GM21528 (cell line): Measurements from ENCODE around the gene EDIL3.
"Not testable (repeated sequence)": the region's sequence is repeated elsewhere in the genome, so short reads cannot be mapped to it uniquely, and the experiment has no call there.

ENCODE experiments used
- ATAC-seq: cut with Tn5 transposase; IDR thresholded peaks from one replicate; pipeline ENCODE4 v1.9.1; 2021; ENCODE audit warnings: mild to moderate bottlenecking, moderate library complexity; ENCODE audit not compliant: unreplicated experiment, low FRiP score

Gene EDIL3

GRCh38 chr5:84091127-84091799 lies 293.4 kb downstream of the EDIL3 start:
- ATAC-seq: no peak

GRCh38 chr5:84088996-84089395 lies 295.7 kb downstream of the EDIL3 start:
- ATAC-seq: no peak

- no peak for ATAC-seq
Measured at GRCh38 chr5:84086511-84086910, 298.2 kb downstream of the EDIL3 start.

- no peak for ATAC-seq
Measured at GRCh38 chr5:84085387-84086041, 299.2 kb downstream of the EDIL3 start.

GRCh38 chr5:84080908-84081307 lies 303.8 kb downstream of the EDIL3 start:
- ATAC-seq: no peak

GRCh38 chr5:84072339-84072738 lies 312.3 kb downstream of the EDIL3 start:
- ATAC-seq: no peak

- ATAC-seq: no peak
Measured at GRCh38 chr5:84069608-84070179, 315.0 kb downstream of the EDIL3 start.

- no peak for ATAC-seq
Measured at GRCh38 chr5:84063041-84063440, 321.6 kb downstream of the EDIL3 start.

- no peak for ATAC-seq
Measured at GRCh38 chr5:84059672-84060071, 325.0 kb downstream of the EDIL3 start.

- ATAC-seq: no peak
Measured at GRCh38 chr5:84058561-84058960, 326.1 kb downstream of the EDIL3 start.

- no peak for ATAC-seq
Measured at GRCh38 chr5:84057211-84057610, 327.5 kb downstream of the EDIL3 start.

GRCh38 chr5:84045964-84046363 lies 338.7 kb downstream of the EDIL3 start:
- ATAC-seq: no peak

GRCh38 chr5:84036842-84037241 lies 347.8 kb downstream of the EDIL3 start:
- ATAC-seq: no peak

- ATAC-seq: no peak
Measured at GRCh38 chr5:84032324-84032723, 352.4 kb downstream of the EDIL3 start.

GRCh38 chr5:84028093-84028492 lies 356.6 kb downstream of the EDIL3 start:
- ATAC-seq: no peak

GRCh38 chr5:84018521-84018920 lies 366.2 kb downstream of the EDIL3 start:
- not testable (repeated sequence) for ATAC-seq

GRCh38 chr5:84017523-84018172 lies 367.0 kb downstream of the EDIL3 start:
- no peak for ATAC-seq

GRCh38 chr5:84016085-84016484 lies 368.6 kb downstream of the EDIL3 start:
- ATAC-seq: no peak

GRCh38 chr5:84014966-84015365 lies 369.7 kb downstream of the EDIL3 start:
- ATAC-seq: no peak

- ATAC-seq: no peak
Measured at GRCh38 chr5:83993803-83994202, 390.9 kb downstream of the EDIL3 start.

- ATAC-seq: no peak
Measured at GRCh38 chr5:83991566-83992224, 393.0 kb downstream of the EDIL3 start.
